OCI-LY1 (cell line): ENCODE measurements around the gene ACE.

Experiments
- EZH2 ChIP-seq: fragments of 200-600 bp; sonication (generic), shearing (Covaris generic); IDR thresholded peaks from 2 replicates; pipeline ENCODE4 v1.8.0; 2017; ENCODE audit warnings: borderline replicate concordance, mixed run types, mild to moderate bottlenecking, antibody characterized with exemption, low read length, moderate library complexity, mixed read lengths
- TF ChIP-seq, protein P1 (sequence below): fragments of 200-600 bp; sonication (generic), shearing (Covaris generic); IDR thresholded peaks from 2 replicates; pipeline ENCODE4 v1.5.1; 2017; ENCODE audit warnings: mild to moderate bottlenecking, antibody characterized with exemption, low read length, moderate library complexity, mixed read lengths

DNA sequence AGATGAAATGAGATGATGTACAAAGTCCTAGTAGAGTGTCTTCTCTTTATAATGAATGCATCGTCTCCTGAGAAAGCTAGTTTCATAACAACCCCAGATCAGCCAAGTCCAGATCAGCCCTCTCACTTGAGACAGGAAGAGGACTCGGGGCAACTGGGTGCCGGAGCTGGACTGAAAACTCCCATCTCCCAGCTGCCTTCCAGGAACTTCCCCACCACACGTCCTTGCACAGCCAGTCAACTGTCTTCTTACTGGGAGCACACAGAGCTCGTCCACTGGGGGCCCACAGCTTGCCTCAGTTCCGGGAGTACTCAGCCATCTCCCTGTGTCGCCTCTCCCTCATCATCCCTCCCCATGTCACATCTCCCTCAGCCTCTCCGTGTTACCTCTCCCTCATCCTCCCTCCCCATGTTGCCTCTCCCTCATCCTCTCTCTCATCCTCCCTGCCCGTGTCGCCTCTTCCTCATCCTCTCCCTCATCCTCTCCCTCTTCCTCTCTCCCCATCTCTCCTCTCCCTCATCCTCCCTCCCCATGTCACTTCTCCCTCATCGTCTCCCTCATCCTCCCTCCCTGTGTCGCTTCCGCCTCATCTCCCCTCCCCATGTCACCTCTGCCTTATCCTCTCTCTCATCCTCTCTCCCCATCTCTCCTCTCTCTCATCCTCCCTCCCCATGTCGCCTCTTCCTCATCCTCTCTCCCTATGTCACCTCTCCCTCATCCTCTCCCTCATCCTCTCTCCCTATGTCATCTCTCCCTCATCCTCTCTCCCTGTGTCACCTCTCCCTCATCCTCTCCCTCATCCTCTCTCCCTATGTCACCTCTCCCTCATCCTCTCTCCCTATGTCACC is 23.9 kb downstream of the ACE start:
- TF ChIP-seq, protein P1, sequence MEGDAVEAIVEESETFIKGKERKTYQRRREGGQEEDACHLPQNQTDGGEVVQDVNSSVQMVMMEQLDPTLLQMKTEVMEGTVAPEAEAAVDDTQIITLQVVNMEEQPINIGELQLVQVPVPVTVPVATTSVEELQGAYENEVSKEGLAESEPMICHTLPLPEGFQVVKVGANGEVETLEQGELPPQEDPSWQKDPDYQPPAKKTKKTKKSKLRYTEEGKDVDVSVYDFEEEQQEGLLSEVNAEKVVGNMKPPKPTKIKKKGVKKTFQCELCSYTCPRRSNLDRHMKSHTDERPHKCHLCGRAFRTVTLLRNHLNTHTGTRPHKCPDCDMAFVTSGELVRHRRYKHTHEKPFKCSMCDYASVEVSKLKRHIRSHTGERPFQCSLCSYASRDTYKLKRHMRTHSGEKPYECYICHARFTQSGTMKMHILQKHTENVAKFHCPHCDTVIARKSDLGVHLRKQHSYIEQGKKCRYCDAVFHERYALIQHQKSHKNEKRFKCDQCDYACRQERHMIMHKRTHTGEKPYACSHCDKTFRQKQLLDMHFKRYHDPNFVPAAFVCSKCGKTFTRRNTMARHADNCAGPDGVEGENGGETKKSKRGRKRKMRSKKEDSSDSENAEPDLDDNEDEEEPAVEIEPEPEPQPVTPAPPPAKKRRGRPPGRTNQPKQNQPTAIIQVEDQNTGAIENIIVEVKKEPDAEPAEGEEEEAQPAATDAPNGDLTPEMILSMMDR: no peak
- no peak for TF ChIP-seq EZH2
